Amygdala (tissue), 56 donors: Measurements from ENCODE around the gene GRIK1.

Experiments used
- DNase-seq, 56 donors: peaks; one replicate each; lab custom pipeline; 2025; lab: John Stamatoyannopoulos, UW

The GRIK1 gene

GRCh38 chr21:29793712-29794111, 146.1 kb downstream of the GRIK1 start:
- DNase-seq = no peak

- no peak for DNase-seq
Measured at GRCh38 chr21:29789393-29789792, 150.4 kb downstream of the GRIK1 start.

GRCh38 chr21:29788752-29789151, 151.0 kb downstream of the GRIK1 start:
- DNase-seq = no peak

DNA sequence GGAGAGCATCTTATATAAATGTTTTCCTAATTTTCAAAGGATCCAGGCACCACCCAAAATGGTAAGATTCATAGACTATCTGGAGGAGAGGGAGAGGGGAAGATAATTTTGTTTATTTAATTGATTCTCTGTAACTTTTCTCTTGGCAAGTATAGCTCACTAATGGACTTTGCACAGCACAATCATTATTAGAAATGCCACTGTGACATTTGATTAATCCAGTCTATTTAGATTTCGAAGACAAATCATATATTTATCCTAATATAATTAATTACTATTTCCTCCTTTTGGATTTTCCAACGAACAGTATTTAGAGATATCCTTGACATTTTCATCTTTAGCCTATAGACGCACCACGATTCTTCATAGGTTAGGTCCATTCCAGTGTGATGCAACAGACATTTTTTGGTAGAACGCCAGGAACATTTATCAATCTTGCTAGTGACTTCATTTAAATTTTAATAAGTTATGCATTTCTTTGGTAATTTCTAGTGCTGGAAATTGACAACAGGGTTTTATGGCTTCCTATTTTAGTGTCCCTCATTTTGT, 152.4 kb downstream of the GRIK1 start:
- DNase-seq = no peak

DNA sequence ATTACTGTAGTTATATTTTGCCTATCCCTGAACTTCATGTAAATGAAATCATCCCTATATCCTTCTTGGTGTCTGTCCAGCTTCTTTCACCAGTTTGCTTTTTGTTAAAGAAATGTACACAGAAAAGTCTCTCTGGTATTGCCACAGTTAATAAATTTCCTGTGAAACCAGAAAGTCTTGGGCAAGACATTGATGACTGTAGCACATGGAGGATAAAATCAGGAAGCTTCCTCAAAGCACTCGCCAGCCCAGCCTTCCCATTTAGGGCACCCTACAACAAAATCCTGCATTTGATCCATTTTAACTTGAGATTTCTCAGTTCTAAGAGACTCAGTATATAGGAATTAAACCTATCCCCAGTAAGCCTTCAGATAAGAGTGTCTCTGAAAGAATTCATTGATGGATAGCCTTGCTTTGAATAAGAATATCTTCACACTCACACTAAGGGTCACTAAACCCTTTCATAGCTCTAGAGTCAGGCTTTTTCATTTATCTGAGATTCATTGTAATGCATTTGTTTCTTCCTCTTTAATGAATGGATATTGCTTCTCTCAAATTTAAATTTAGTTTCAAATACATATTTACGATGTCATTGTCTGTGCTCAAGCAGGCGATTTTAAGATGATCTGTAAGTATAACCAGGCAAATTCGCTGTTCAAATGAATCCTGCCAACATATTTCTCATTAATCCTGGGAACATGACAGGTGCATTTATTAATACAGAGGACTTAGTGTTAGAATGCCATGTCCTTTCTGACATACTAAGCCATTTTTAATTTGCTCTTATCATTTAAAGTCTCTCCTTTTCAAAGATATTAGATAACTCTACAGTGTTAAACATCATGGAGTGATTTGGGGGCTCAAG, 153.1 kb downstream of the GRIK1 start:
- DNase-seq = no peak

DNA sequence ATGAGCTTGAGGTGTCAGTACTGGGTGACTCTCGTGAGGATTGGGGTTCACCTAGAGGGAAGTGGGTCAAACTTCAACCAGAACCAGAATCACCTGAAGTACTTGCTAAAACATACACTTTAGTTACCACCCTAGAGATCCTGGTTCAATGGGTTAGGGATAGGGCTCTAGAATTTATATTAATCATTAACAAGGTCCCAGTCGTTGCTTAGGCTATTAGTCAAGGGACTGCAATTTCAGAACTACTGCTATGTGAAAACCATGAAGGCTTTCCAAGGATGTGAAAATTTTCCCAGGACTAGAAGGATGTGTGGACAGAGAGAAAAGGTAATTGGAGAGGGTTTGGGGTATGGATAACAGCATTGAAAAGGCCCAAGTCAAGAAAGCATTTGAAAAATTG, 162.6 kb downstream of the GRIK1 start:
- no peak for DNase-seq

DNA sequence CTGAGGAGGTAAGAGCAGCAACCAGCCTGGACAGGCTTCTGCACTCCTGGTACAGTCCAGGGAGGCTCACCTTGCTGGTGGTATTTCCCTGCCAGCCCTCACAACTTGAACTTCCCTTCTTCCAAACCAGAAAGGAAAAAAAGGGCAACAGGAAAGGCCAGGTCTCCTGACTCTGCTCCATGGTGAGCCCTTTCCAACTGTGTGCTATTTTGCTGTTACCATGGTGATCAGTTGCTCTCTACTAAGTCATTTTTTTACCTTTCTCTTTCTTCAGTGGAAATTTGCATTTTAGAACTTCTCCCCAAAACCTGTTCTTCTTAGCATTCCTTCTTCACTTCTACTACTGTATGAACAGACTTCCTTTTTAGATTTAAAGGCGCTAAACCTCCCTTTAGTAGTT, 164.3 kb downstream of the GRIK1 start:
- peak in 1 of 56 donors; percentile 0 for DNase-seq

GRCh38 chr21:29771491-29772066, 168.2 kb downstream of the GRIK1 start:
- no peak for DNase-seq

DNA sequence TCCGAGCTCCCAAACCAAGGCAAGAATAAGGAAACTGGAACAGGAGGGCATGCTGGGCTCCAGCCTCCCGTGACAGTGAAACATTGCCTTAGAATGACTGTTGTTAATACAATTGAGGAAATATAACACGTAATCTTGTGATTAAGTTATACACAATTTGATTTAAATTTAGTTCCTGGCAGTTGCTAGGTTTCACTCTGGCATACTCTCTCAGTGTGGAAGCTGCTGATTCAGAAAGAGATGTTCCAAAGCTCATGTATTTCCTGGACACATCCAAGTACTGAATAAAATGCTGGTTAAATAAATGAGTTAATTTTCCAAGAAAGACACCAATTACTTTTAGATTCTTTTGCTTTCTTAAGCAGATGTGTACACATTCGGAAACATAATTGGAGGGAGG, 176.1 kb downstream of the GRIK1 start:
- DNase-seq = no peak

- no peak for DNase-seq
Measured at GRCh38 chr21:29762570-29763082, 177.2 kb downstream of the GRIK1 start.

- no peak for DNase-seq
Measured at GRCh38 chr21:29753216-29753615, 186.6 kb downstream of the GRIK1 start.

DNA sequence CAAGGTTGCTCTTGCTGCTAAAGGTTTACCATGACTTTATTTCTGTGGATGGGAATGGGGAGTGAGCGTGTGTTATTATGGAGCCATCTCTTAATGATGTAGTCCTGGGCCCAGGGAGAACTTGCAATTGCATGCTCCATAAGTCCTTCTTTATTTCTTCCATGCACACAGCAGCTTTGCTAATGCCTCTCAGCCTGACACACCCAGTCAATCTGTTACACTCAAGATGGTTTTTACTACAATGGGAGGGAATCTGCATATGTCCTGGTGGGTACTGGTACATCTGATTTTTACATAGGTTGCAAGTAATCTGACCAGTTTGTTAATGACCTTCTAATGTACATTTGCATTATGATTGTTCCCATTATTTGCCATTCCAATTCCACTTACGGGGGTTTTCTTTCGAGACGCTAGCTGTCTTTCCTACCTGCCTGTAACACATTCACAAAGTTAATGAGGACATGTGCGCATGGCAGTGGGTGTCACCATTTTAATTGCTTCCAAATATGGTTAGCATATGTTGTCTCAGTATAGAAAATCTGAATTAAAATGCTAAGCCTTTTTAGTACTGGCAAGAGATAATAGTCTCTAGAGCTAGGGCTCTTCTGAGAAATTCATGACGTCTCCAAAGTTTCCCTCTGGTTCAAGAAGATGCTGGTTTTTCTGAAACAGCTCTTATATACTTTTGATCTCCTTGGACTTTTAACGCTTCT, 188.2 kb downstream of the GRIK1 start:
- no peak for DNase-seq

- DNase-seq = no peak
Measured at GRCh38 chr21:29749957-29750356, 189.8 kb downstream of the GRIK1 start.

DNA sequence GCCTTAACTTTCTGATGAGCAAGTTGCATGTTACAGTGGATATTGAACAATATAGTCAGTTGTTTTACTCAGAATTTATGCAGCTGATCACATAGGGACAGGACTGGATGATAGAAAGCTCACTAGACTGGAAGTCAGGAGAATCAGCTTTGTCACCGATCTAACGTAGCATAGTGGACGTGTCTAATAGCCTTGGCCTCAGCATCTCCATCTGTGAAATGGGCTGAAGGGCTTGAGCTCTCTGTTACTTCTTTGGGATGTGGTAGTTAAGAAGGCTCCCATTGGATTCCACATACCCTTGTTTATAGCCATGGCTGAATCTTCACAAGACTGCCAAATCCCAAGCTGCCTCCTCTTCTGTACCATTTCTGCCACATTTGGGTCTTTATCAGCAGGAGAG, 190.6 kb downstream of the GRIK1 start:
- DNase-seq = no peak

DNA sequence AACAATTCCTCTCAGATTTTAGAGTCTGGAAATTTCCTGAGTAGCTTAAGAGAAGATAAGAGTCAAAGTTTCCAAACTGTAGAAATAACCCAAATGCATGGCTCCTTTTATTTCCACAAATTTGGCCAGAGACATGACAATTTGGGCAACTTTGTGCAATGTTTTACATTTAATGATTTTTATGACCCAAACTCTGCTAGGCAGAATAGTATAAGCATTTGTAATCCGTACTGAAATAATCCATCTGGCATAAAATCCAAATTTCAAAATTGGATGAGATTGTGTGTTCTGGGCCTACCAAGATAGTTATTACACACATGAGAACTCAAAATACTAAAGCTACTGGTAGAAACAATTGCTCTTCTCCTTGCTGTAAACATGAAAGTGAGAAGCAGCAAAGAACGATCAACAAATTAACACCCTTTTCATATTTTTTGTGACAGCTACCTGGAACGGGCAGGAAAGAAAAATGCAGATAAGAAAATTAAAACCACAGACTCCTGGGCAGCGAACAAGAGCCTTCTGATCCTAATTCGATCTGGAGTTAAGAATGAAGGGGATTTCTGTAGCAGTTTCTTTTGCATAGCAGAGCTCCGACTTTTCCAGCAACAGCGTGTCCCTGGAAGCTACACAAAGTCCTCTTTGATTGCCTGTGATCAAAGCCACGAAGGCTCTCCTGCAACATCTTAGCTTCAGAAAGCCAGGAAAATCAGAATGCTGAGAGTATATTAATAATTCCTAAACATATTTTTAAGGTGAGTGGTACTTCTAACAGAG, 191.2 kb downstream of the GRIK1 start:
- peak in 14 of 56 donors; percentile 2 to 54 (median 18) for DNase-seq

DNA sequence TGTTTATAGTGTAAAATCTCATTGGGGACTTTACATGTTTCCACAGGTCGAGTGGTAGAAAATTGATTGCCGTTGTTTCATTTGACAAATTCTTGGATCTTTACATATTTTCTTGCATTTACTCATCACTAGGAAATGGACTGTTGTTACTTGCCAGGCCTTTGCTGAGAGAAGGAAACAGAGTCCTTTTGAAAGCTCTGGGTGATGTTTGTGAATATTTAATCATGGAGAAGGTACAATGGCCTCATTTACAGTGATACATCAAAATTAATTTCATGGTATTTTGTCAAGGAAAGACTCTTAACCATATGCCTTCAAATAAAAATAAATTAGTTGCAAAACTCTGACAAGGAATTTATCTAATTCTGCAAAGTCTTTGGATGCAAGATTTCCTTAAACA, 198.0 kb downstream of the GRIK1 start:
- DNase-seq = no peak

- no peak for DNase-seq
Measured at GRCh38 chr21:29739176-29739575, 200.6 kb downstream of the GRIK1 start.

- no peak for DNase-seq
Measured at GRCh38 chr21:29738730-29739129, 201.1 kb downstream of the GRIK1 start.

DNA sequence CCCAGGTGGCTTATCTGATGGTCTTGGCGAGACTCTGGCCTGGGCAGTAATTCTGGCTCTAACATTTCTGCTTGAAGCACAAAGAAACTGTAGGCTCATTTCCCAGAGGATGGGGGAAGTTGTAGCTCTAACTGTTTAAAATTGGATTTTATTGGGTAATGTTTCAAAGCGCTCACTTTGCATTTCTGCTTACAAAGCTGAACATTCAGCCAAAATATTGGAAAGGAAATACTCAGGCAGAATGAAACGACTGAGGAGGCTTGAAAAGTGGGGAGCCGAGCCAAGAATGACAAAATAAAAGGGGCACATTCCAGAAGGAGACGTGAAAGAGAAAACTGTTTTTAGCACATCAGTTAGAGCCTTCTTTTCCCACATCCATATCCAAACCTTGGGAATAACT, 202.6 kb downstream of the GRIK1 start:
- DNase-seq = peak in 7 of 56 donors; percentile 3 to 38 (median 13)

- no peak for DNase-seq
Measured at GRCh38 chr21:29730281-29730680, 209.5 kb downstream of the GRIK1 start.
